MCF 10A (cell line): ENCODE measurements around the gene B3GNT7. TPM values are rescaled to one million over a fixed set of nuclear protein-coding genes. Genes with fewer than 3 reads are reported as not detected.
"Not testable (repeated sequence)": the region's sequence is repeated elsewhere in the genome, so short reads cannot be mapped to it uniquely, and the experiment has no call there.

ENCODE experiments used
- BruUV-seq: library from RNA; stranded (reverse); fragments of 400-500 nt; replicated peaks from 2 replicates; lab custom pipeline; 2021; lab: Mats Ljungman, UMichigan
- CTCF ChIA-PET: fragments of 300-600 bp; sonication (Branson Sonifier 250); formaldehyde crosslinking; extraction: SDS; loops from one replicate; lab custom pipeline; 2021; ENCODE audit warnings: antibody characterized with exemption, inconsistent platforms; lab: Yijun Ruan, JAX
- POLR2A ChIA-PET: fragments of 300-600, 350-650 bp; sonication (Branson Sonifier 250); formaldehyde crosslinking; extraction: SDS; loops from one replicate; lab custom pipeline; 2020; ENCODE audit warnings: antibody characterized with exemption, inconsistent platforms; lab: Yijun Ruan, JAX
- DNase-seq: peaks from one replicate; pipeline ENCODE4 v3.0.0-alpha.2; 2018; ENCODE audit not compliant: unreplicated experiment
- H3K27ac Mint-ChIP-seq: one replicate; pipeline ENCODE4 v1.8.0; 2022; ENCODE audit warnings: mild to moderate bottlenecking, low read depth, mixed read lengths; ENCODE audit not compliant: unreplicated experiment
- H3K27me3 Mint-ChIP-seq: one replicate; pipeline ENCODE4 v1.8.0; 2022; ENCODE audit warnings: mixed read lengths; ENCODE audit not compliant: insufficient read depth, unreplicated experiment
- H3K36me3 Mint-ChIP-seq: one replicate; pipeline ENCODE4 v1.8.0; 2022; ENCODE audit warnings: mild to moderate bottlenecking, moderate library complexity, mixed read lengths; ENCODE audit not compliant: insufficient read depth, unreplicated experiment
- H3K4me1 Mint-ChIP-seq: one replicate; pipeline ENCODE4 v1.8.0; 2022; ENCODE audit warnings: mixed read lengths; ENCODE audit not compliant: insufficient read depth, unreplicated experiment
- H3K4me3 Mint-ChIP-seq: one replicate; pipeline ENCODE4 v1.8.0; 2022; ENCODE audit warnings: mild to moderate bottlenecking, moderate library complexity, mixed read lengths; ENCODE audit not compliant: unreplicated experiment
- H3K9me3 Mint-ChIP-seq: one replicate; pipeline ENCODE4 v1.8.0; 2022; ENCODE audit warnings: mixed read lengths; ENCODE audit not compliant: unreplicated experiment
- intact Hi-C: fragments of 100-400 bp; cut with micrococcal nuclease; formaldehyde crosslinking; loops from 2 replicates; pipeline ENCODE4 v1.14.1; 2022
- total RNA-seq: library from RNA; stranded (reverse); gene quantifications from 2 replicates; pipeline ENCODE4 v1.2.3, GENCODE V29; 2022
- TF ChIP-seq, protein P1 (sequence below): fragments of 200-600 bp; IDR thresholded peaks from one replicate; pipeline ENCODE4 v1.8.0; 2022; ENCODE audit warnings: antibody characterized with exemption, mild to moderate bottlenecking; ENCODE audit not compliant: unreplicated experiment

Gene B3GNT7
- total RNA-seq, 1 experiment from 2014 or later, result not detected

DNA sequence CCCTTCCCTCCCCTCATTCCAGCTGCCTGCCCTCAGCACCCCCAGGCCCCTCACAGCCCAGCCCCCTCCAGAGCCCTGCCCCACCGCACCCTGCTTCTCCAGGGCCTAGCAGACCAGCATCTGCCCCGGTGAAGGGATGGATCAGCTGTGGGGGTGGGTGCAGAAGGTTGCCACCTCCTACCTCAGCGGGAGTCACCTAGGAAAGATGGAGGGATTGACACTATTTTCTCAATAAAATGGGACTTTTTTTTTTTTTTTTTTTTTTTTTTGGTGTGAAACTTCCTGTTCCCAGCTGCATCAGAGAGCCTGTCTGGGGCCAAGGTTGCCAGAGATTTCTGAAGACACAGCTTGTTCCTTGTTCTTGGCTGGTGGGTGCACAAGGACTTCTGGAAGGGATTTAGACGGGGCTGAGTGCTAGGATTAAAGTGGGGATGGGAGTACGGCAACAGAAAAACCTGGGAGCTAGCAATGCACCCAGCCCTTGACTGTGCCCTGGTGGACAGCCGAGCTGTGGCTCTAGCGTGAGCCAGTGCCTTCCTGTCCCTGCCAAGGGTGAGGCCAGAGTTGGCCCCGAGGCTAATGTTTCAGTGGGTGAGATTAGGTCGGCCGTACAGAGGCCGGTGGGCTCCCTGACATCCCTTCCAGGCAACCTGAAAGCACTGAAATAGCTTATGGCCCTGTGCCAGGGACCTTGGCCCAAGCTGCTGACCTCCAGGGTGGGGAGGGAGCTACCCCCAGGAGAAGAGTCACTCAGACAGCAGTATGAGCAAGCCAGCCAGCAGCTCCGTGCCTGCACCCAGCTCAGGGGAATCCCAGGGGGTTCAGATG is 4.6 kb downstream of the B3GNT7 start:
- POLR2A ChIA-PET, result interaction anchor here (0.6 to 1.0 kb wide), 3 partner anchors 12 to 148 kb away, joined by 3 to 5 read pairs (median 3); no protein-coding TSS in a partner anchor
- no peak overlapping the region for H3K4me3 Mint-ChIP-seq
- BruUV-seq, result no TSS peak
- intact Hi-C loops, result loop anchor here (2.0 kb wide), 1 partner anchor 103 kb away; no protein-coding TSS in a partner anchor
- CTCF ChIA-PET, result interaction anchor here (0.6 to 2.6 kb wide), 22 partner anchors 9 to 1792 kb away, joined by 3 to 21 read pairs (median 4); no protein-coding TSS in a partner anchor
- no peaks in the 10 kb centered on the region for H3K4me1 Mint-ChIP-seq
- H3K27me3 Mint-ChIP-seq, result no peaks in the 10 kb centered on the region
- H3K27ac Mint-ChIP-seq, result no peak overlapping the region
- peak; percentile 53 for DNase-seq
- TF ChIP-seq, protein P1, sequence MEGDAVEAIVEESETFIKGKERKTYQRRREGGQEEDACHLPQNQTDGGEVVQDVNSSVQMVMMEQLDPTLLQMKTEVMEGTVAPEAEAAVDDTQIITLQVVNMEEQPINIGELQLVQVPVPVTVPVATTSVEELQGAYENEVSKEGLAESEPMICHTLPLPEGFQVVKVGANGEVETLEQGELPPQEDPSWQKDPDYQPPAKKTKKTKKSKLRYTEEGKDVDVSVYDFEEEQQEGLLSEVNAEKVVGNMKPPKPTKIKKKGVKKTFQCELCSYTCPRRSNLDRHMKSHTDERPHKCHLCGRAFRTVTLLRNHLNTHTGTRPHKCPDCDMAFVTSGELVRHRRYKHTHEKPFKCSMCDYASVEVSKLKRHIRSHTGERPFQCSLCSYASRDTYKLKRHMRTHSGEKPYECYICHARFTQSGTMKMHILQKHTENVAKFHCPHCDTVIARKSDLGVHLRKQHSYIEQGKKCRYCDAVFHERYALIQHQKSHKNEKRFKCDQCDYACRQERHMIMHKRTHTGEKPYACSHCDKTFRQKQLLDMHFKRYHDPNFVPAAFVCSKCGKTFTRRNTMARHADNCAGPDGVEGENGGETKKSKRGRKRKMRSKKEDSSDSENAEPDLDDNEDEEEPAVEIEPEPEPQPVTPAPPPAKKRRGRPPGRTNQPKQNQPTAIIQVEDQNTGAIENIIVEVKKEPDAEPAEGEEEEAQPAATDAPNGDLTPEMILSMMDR, result no peak
- no peaks in the 10 kb centered on the region for H3K9me3 Mint-ChIP-seq
- H3K36me3 Mint-ChIP-seq, result no peaks in the 10 kb centered on the region

DNA sequence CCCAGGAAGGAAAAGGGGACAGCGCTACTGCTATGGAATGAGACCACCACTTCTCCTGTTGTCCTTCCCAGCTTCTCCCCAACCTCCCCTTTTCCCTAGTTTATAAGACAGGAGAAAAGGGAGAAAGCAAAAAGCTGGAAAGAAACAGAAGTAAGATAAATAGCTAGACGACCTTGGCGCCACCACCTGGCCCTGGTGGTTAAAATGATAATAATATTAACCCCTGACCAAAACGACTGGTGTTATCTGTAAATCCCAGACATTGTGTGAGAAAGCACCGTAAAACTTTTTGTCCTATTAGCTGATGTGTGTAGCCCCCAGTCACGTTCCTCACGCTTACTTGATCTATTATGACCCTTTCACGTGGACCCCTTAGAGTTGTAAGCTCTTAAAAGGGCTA is 5.2 kb downstream of the B3GNT7 start:
- CTCF ChIA-PET, result interaction anchor here (0.8 to 2.6 kb wide), 20 partner anchors 9 to 297 kb away, joined by 3 to 21 read pairs (median 4); no protein-coding TSS in a partner anchor
- DNase-seq, H3K9me3 Mint-ChIP-seq, H3K27ac Mint-ChIP-seq, H3K36me3 Mint-ChIP-seq, H3K27me3 Mint-ChIP-seq, H3K4me3 Mint-ChIP-seq, BruUV-seq, H3K4me1 Mint-ChIP-seq: not testable (repeated sequence)
- POLR2A ChIA-PET, result interaction anchor here (0.6 to 1.0 kb wide), 2 partner anchors 12 to 36 kb away, joined by 3 to 5 read pairs; no protein-coding TSS in a partner anchor
- intact Hi-C loops, result loop anchor here (2.0 kb wide), 1 partner anchor 104 kb away; no protein-coding TSS in a partner anchor
- TF ChIP-seq, protein P1, result peak; percentile 10

DNA sequence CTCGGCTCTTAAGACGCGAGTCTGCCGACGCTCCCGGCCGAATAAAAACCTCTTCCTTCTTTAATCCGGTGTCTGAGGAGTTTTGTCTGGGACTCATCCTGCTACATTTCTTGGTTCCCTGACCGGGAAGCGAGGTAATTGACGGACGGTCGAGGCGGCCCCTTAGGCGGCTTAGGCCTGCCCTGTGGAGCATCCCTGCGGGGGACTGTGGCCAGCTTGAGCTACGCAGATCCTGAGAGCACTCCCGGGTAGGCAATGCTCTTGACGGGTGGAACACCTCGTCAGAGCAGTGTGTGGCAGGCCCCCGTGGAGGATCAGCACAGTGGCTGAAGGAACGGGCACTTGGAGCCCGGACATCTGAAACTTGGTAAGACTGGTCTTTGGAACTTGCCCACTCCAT is 5.6 kb downstream of the B3GNT7 start:
- ChIA-PET CTCF (interaction anchor here (0.9 to 2.6 kb wide), 10 partner anchors 8 to 297 kb away, joined by 3 to 21 read pairs (median 5); no protein-coding TSS in a partner anchor), POLR2A (interaction anchor here (1.0 kb wide), 1 partner anchor 11 kb away, joined by 3 read pairs; no protein-coding TSS in a partner anchor)
- DNase-seq, H3K4me1 Mint-ChIP-seq, H3K9me3 Mint-ChIP-seq, H3K4me3 Mint-ChIP-seq, H3K27ac Mint-ChIP-seq, H3K36me3 Mint-ChIP-seq, BruUV-seq, H3K27me3 Mint-ChIP-seq: not testable (repeated sequence)
- intact Hi-C loops, result loop anchor here (2.0 kb wide), 1 partner anchor 104 kb away; no protein-coding TSS in a partner anchor

DNA sequence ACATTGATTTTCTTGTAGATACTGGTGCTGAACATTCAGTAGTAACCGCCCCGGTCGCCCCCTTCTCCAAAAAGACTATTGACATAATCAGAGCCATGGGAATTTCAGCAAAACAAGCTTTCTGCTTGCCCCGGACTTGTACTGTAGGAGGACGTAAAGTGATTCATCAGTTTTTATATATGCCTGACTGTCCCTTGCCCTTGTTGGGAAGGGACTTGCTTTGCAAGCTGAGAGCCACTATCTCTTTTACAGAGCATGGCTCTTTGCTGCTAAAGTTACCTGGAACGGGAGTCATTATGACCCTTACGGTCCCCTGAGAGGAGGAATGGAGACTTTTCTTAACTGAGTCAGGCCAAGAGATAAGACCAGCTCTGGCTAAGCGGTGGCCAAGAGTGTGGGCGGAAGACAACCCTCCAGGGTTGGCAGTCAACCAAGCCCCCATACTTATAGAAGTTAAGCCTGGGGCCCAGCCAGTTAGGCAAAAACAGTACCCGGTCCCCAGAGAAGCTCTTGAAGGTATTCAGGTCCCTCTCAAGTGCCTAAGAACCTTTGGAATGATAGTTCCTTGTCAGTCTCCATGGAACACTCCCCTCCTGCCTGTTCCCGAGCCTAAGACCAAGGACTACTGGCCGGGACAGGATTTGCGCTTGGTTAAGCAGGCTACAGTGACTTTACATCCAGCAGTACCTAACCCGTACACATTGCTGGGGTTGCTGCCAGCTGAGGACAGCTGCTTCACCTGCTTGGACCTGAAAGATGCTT is 8.1 kb downstream of the B3GNT7 start:
- H3K27me3 Mint-ChIP-seq, H3K27ac Mint-ChIP-seq, H3K36me3 Mint-ChIP-seq, H3K4me1 Mint-ChIP-seq, DNase-seq, H3K4me3 Mint-ChIP-seq, BruUV-seq, H3K9me3 Mint-ChIP-seq, intact Hi-C loops, POLR2A ChIA-PET: not testable (repeated sequence)
- CTCF ChIA-PET, result interaction anchor here (0.6 to 2.4 kb wide), 11 partner anchors 48 to 1136 kb away, joined by 3 to 12 read pairs (median 3); partner anchors contain the start of gene CHRNG

DNA sequence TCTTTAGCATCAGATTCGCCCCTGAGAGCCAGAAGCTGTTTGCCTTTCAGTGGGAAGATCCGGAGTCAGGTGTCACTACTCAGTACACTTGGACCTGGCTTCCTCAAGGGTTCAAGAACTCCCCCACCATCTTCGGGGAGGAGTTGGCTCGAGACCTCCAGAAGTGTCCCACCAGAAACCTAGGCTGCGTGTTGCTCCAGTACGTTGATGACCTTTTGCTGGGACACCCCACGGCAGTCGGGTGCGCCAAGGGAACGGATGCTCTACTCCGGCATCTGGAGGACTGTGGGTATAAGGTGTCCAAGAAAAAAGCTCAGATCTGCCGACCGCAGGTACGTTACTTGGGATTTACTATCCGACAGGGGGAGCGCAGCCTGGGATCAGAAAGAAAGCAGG is 8.7 kb downstream of the B3GNT7 start:
- H3K27ac Mint-ChIP-seq, DNase-seq, H3K9me3 Mint-ChIP-seq, H3K36me3 Mint-ChIP-seq, H3K4me1 Mint-ChIP-seq, H3K4me3 Mint-ChIP-seq, intact Hi-C loops, H3K27me3 Mint-ChIP-seq, POLR2A ChIA-PET, BruUV-seq: not testable (repeated sequence)
- CTCF ChIA-PET, result interaction anchor here (0.7 to 2.4 kb wide), 8 partner anchors 24 to 300 kb away, joined by 3 to 12 read pairs (median 3); no protein-coding TSS in a partner anchor
